Uterus (tissue), 2 donors: ENCODE data around the gene ELMO2.

Experiments
- CTCF ChIP-seq, 4 experiments: fragments of 200-600 bp in 2 of 4; fragments of 450-650 bp in 2 of 4; sonication (generic) in 2 of 4; IDR thresholded peaks; one replicate each; pipeline ENCODE4 v1.5.1; 2016 to 2019; ENCODE audit warnings: antibody characterized with exemption in 4 of 4, mild to moderate bottlenecking in 2 of 4, moderate library complexity in 1 of 4
- POLR2A ChIP-seq, 2 donors: fragments of 450-650 bp; IDR thresholded peaks; one replicate each; pipeline ENCODE4 v1.6.1; 2016; ENCODE audit warnings: antibody characterized with exemption in 2 of 2, mild to moderate bottlenecking in 1 of 2, moderate library complexity in 1 of 2

DNA sequence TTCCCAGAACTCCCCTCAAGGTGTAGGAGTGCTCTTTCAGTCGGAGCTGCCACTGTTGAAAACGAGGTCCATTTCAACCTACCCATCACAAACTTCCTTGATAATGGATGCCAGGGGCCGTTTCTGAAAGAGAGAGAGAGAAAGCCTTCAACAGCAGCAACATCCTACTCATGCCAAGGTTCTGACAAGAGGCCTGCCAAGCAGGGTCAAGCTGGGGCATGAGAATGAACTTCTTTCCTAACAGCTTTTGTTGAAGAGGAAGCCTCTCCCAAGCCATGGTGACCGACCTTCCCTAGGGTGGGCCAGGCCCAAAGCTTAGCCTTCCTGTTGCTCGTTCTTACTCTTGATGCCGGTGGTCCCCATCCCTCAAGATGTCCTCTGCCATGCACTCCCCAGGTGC lies 12.4 kb downstream of the ELMO2 start:
- TF ChIP-seq CTCF (IDR thresholded peaks at IDR 0.05), result no peak
- TF ChIP-seq POLR2A (IDR thresholded peaks at IDR 0.05), result no peak
